ENCODE results near the gene CHPF.

CHPF gene

DNA sequence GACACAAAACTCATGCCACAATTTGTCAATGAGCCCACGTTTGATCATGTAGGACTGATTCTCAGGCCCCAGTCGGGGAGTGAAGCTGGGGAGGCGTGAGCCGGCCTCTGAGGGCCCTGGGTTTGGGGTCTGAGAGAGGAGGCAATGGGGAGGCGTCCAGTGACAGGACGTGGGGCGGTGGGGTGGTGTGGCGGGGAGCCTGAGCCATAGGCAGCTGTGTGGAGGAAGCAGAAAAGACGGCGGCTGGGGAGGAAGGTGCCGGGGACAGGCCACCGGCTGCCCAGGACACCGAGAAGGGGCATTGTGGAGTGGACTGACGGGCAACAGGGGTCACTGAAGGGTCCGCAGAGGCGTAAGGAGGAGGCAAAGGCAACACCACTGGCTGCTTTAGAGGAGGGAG, 7.2 kb downstream of the CHPF start:
- in situ Hi-C loops (cut with MboI; ENCODE audit: low sequenced_read_pairs): no loop called here

DNA sequence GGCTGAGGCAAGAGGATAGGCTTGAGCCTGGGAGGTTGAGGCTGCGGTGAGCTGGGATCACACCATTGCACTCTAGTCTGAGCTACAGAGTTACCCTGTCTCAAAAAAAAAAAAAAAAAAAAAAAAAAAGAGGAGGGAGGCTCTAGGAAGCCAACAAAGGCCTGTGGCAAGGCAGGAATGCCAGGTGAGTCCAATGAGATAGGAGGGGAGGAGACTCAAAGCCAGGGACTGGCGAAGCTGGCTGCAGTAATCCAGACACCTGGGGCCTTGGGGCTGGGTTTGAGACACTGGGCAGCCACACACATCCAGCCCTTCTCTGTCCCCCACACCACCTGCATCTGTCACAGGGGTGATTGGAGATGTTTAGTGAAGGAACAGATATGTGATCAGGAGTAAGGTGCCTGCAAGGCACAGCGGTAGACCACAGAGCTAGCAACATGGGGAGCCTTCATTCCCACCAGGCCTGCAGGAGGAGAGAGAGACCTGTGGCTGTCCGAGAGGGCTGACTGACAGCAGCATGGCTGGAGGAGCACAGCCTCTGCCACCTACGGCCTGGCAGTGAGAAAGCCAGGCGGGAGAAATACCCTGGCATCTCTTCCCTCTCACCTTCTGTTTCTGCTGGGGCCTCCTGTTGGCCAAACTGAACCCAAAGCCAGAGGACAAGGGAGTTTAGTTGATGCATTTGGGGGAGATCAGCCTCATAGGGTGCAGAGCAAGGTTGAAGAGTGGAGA, 9.5 kb downstream of the CHPF start:
- in situ Hi-C loops (cut with MboI; ENCODE audit: low sequenced_read_pairs): no loop called here

DNA sequence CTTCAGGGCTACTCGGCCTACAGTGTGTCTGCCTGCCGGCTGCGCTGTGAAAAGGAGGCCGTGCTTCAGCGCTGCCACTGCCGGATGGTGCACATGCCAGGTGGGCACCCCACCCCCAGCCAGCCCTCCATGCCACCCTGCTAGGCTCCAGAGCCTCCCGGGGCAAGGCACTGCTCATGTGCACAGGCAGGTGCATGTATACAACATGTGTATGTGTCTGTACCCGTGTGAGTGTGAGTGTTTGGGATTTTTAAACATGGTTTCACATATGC, 11.3 kb downstream of the CHPF start:
- in situ Hi-C loops (cut with MboI; ENCODE audit: low sequenced_read_pairs): no loop called here

DNA sequence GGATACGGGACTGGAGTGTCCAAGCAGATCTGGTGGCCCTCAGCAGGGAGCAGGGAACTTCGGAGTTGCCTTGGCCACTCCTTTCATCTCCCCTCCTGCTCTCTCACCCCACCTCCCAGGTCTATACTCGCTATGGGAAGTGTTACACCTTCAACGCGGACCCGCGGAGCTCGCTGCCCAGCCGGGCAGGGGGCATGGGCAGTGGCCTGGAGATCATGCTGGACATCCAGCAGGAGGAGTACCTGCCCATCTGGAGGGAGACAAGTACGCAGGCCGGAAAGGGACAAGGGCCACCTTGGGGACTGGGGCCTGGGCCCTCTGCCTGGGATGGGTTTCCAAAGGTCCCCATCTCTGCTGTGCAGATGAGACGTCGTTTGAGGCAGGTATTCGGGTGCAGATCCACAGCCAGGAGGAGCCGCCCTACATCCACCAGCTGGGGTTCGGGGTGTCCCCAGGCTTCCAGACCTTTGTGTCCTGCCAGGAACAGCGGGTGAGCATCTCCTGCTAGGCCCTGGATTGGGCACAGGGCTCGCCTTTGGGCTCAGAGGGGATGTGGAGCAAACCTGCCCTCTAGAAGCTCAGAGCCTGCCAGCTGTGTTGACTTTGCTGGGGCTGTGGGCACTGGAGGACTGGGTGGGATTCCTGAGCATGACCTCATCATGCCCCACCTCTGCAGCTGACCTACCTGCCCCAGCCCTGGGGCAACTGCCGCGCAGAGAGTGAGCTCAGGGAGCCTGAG, 11.8 kb downstream of the CHPF start:
- in situ Hi-C loops (cut with MboI; ENCODE audit: low sequenced_read_pairs): no loop called here

DNA sequence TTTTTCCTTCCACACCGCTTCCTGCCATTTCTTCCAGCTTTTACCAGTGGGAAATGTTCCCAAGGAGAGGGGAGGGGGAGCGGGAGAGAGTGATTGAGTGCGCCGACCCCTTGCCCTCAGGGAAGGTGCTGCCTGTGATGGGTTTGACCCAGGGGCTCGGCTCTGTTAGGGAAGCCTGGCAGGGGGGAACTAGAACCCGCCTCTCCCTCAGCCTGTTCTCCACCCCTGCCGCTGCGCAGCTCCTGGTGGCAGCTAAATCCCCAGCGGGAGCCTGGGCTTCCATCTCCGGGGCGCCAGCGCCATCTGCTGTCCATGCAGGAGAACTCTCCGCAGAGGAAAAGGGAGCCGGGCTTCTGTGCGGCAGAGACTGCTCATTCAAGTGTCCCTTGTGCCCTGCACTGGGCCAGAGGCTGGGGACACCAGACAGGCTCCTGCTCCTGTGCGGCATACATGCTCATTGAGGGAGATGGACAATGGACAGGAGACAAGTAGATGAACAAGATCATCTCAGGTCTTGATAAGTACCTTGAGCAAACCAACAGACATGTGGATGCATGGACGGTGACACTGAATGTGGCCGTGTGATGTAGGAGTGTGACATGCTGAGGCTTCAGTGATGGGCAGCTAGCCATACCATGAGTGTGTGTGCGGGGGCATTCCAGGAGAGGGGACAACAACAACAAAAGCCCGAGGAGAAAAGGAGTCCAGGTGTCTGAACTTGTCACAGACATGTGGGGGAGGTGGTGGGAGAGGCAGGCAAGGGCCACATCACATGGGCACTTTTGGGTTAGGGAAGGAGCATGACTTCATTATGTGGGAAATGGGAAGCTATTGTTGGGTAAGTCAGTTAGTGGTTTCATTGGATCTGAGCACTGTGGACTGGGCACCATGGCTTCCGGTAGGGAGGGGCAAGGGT, 13.3 kb downstream of the CHPF start:
- in situ Hi-C loops (cut with MboI; ENCODE audit: low sequenced_read_pairs): no loop called here

DNA sequence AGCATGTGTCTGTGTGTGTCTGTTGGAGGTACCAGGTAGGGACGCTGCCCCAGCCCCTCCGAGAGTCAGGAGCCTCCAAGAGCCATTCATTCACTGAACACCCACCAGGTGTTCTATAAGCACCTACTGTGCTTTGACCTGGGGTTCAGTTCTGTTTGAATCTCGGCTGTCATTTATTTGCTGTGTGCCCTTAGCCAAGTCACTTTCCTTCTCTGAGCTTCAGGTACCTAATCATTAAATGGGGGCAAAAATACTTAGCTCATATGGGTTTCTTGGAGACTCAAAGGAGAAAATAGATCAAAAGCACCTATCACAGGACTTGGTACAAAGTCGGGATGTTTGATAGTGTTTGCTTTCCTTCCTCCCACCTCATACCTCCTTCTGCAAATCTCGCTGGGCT, 16.1 kb downstream of the CHPF start:
- in situ Hi-C loops (cut with MboI; ENCODE audit: low sequenced_read_pairs): loop anchor here (10.0 kb wide), 1 partner anchor 123 kb away; no protein-coding TSS in a partner anchor

DNA sequence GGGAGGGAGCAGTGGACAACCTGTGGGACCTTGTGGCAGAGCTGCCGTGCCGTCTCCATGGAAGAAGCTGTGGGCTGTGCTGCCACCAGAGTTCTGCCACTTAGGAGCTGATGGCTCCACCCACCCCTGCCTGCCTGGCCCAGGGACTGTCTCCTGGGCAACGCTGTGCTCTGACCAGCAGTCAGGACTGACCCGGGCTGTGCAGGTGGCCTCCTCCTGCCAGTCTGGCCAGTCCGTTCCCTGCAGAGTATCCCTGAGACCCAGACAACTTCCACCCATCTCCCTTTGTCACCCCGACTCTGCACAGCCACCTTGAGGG, 16.6 kb downstream of the CHPF start:
- in situ Hi-C loops (cut with MboI; ENCODE audit: low sequenced_read_pairs): loop anchor here (10.0 kb wide), 1 partner anchor 122 kb away; no protein-coding TSS in a partner anchor

DNA sequence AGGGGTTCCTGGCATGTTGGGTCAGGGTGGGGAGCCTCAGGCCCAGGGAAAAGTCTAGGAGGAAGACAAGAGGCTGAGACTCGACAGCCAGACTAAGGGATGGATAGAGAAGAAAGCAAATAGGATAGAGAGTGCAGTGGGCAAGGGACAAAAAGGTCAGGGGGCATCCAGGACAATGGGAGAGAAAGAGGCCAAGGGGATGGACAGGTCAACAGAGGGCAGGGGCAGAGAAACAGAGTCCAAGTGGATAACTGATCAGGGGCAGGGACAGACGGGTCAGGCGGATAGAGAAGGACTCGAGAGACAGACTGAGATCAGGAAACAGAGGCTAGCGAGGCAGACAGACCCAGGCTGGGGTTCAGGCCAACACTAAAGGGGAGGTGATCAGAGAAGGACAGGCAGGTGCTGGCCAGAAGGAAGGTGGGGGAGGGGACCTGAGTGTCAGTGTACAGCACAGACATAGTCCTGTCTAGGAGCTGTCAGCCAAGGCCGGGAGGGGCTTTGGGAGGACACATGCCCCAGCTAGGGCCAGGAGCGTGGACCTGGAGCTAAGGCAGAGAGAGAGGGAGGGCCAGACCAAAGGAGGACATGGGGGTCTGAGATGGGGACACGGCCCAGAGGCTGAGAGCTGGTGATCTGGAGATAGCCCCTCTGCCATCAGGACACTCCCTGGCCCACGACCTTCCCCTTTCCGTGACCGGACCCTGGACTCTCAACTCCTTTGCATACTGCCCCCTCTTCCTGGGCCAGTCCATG, 17.1 kb downstream of the CHPF start:
- in situ Hi-C loops (cut with MboI; ENCODE audit: low sequenced_read_pairs): loop anchor here (10.0 kb wide), 1 partner anchor 122 kb away; no protein-coding TSS in a partner anchor

DNA sequence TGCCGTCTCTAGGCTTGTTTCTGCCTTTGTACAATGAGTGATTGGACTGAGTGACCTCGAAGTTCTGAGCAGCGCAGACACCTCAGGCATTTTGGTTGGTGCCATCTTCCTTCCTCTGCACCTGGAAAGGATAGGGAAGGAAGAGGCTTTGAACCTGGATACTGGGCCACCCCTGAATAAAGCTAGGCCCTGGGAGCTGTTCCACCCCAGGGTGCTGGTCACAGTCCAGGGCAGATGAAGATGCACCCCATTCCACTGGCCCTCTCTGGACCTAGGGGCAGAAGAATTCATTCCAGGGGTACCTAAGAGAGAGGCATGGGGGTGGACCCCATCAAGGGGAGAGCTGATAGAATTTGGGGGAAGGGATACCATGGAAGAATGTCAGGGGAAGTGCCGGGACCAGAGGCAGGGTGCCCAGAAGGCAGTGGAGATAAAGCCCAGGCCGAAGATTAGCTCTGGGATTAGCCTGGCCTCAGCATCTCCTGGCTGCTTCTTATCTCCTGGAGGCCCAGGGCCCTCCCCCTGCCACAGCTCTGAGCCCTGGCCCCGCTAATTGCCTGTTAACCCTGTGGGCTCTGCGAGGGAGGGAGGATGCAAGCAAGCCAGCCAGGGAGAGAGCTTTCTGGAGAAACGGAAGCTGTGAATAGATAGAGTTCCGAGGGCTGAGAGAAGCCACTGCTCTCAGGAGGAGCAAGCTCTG, 17.9 kb downstream of the CHPF start:
- in situ Hi-C loops (cut with MboI; ENCODE audit: low sequenced_read_pairs): loop anchor here (10.0 kb wide), 1 partner anchor 121 kb away; no protein-coding TSS in a partner anchor

DNA sequence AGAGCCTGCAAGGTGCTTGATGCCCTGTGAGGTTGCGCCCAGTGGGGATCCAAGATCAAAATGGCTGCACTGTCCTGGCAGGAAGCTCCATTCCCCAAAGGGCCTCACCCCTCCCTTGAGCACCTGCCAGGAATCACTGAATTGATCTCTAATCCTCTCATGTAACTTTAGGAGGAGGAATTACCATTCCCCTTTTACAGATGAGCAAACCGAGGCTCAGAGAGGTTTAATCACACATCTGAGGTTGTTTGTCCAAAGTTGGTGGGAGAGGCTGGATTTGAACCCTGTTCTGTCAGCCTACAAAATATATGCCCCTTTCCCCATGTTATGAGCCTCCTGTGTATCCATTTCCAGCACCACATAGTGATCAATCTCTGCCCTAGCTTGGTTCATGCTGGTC, 18.8 kb downstream of the CHPF start:
- in situ Hi-C loops (cut with MboI; ENCODE audit: low sequenced_read_pairs): loop anchor here (10.0 kb wide), 1 partner anchor 120 kb away; no protein-coding TSS in a partner anchor

DNA sequence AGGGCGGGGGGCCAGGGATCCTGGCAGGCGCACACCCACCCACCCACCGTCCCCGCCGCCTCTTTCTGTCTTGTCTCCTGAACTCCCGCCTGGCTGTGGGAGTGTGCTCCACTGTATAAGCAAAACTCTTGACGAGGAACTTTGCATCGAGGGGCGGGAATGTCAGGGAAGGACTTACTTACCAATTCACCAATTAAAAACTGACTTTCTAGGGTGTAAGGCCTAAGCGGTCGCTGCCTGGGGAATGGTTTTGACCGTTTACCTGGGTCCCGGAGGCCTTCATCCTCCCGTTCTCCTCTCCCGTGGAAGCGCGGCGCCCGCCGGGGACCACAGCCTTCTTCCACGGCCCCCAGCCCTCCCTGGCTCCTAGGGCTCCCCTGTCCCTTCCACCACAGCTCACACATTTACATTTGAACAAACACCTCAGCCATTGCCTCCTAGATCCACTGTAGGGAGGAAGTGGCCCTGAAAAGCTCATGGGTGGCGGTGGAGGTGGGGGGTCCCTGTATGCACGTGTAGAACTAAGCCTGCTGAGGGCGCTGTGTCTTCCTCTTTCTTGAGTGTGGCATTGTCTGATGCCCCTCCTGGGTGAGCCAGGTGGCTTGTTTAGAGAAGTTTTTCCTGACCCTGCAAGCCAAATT, 20.5 kb downstream of the CHPF start:
- in situ Hi-C loops (cut with MboI; ENCODE audit: low sequenced_read_pairs): loop anchor here (10.0 kb wide), 1 partner anchor 118 kb away; no protein-coding TSS in a partner anchor

DNA sequence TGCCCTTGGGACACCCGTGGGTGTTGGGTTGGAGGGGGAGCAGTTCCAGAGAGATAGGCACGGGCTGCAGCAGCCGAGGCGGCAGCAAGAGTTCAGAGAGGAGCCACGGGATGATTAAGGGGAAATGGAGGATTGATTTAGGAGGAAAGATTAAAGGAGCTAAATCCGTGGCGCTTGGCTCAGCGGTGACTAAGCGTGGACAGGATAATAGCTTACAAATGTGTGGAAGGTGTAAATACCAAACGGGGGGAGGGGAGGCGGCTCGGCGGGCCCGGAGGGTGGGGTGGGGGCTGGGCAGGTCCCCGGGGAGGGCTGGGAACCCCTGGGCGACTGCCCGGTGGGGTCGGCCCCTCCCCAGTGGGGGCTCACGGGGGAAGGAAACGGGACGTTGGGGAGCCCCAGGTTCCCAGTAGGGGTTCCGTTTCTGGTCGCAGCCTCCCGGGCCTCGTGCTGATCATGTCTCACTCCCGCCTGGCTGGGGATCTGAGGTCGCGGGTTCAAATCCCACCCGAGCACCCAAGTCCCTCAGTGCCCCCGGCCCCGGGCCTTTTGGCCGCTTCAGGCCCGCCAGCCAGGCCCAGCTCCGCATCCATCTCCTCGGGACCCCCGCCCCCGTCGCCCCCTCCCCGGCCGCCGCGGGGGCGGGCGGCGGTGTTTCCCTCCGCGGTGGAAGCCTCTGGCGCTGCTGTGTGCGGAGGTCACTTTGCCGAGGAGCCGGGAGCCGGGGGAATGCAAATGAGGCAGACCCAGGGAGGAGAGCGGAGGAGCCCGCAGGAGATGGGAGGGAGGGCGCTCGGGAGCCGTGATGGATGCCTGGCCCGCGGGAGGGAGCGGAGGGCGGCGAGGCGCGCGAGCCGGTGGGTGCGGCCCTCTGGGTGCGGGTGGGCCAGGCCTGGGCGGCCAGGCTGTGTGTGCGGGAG, 21.2 kb downstream of the CHPF start:
- in situ Hi-C loops (cut with MboI; ENCODE audit: low sequenced_read_pairs): loop anchor here (10.0 kb wide), 1 partner anchor 118 kb away; no protein-coding TSS in a partner anchor

DNA sequence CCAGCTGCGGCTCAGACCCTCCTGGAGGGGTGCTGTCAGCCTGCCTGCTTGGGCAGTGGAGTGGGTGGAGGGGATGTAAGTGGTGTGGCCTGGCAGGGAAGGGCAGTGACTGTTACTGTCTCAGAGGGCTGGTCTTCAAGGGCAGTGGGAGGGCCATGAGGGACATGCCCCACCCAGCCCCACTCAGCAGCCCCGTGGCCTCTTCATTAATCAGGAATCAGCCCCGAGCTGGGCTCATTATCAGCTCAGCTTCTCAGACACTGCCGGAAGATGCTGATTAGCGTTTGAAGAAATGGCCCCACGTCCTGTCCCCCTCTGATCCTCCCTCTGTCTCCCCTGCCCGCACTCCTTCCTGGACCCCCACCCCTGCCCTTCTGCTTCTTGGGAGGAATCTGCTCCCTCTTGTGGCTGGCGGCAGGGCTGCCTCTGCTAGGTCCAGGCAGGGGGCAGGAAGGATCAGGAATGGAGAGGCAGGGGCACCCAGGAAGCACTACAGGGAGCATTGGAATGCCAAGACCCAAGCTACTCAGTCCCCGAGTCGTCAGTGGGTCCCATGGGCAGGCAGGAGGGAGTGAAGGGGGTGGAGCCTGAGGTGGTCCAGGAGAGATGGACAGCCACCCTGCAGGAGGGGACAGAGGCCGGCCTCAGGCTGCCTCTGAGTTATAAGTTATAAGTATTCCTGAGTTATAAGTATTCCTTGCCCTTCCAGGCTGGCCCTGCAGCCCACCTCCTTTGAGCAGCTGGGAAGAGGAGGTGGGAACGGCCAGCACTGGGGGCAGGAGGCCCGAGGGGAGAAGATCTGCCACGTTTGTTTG, 22.3 kb downstream of the CHPF start:
- in situ Hi-C loops (cut with MboI; ENCODE audit: low sequenced_read_pairs): loop anchor here (10.0 kb wide), 1 partner anchor 116 kb away; no protein-coding TSS in a partner anchor

DNA sequence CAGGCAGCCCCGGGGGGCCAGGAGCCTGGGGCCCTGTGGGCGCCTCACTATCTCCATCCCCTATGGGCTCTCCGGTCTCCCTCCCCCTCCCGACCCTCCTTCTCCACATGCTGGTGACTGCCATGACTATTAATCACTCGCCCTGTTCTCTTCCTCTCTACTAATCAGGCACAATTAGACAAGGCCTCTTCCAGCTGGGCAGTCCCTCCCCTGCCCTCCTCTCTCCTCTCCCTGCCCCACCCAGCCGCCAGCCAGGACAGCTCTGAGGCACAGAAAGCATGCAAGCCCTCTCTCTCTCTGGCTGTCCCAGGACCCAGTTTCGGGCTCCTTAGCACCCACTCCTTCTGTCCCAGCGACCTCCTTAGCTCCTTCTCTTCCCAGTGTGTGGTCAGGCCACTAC, 23.5 kb downstream of the CHPF start:
- in situ Hi-C loops (cut with MboI; ENCODE audit: low sequenced_read_pairs): loop anchor here (10.0 kb wide), 1 partner anchor 115 kb away; no protein-coding TSS in a partner anchor

DNA sequence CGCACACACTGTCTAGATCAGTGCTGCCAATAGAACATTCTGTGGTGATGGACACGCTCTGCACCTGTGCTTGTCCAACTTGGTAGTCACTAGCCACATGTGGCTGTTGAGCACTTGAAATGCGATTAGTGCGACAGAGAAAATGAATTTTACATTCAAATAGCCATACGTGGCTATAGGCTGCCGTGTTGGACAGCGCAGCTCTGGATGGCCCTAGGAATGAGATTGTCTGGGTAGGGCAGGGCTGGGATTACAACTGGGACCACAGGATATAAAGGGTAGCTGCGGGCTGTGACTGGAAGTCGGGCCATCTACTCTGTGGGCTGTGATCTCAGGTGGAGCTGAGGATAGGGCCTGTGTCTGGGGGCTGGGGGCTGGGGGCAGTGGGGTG, 24.1 kb downstream of the CHPF start:
- in situ Hi-C loops (cut with MboI; ENCODE audit: low sequenced_read_pairs): no loop called here

DNA sequence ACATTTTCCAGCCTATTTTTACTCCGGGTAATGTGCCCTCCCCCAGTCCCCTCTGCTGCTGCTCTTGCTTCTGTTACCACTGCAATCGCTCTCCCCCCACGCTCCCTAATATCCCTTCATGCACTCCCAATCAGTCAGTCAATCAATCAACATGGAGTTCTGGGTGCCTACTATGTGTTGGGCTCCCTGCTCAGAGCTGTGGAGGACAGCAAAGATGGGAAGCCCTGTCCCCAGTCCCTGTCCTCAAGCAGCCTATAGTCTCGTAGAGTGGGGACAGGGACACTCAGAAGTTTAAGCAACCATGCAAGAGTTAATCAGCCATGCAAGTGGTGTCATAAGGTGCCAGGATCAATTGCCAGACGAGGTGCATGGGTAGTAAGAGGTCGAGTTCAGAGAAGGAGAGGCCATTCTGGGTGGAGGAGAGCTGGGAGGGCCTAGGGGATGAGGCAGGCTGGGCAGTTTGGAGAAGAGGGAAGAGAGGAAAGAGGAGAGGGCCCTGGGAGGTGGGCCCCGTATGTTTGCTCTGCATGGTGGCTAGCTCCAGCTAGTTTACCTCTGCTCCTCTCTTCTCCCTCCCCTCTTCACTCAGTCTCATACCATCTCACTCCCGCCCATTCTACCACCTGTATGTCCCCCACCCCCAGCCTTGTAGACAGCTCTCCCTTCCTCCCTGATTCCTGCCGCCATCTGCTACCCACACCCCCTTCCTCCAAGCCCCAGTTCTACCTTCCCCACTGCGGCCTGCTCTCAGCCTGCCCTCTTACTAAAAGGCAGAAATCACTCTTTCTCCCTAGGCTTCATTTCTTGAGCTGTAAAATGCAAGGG, 25.4 kb downstream of the CHPF start:
- in situ Hi-C loops (cut with MboI; ENCODE audit: low sequenced_read_pairs): no loop called here

DNA sequence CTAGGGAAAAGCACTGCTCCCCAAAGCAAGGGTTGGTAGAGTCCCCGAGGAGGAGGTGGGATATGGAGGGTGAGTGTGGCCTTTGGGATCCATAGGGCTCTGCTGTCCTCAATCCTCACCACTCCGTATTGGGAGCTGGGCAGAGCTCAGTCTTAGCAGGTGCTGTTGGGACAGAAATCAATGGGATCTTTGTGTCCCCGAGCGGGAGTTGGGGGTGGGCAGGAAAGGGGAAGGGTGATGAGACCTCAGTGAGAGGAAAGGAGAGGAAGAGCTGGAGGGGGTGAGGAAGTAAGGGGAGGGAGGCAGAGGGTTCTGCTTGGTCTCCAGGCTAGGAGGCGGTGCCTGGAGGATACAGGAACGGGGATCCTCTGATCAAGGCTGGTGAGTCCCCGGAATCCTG, 26.7 kb downstream of the CHPF start:
- in situ Hi-C loops (cut with MboI; ENCODE audit: low sequenced_read_pairs): no loop called here

All from HL-60/S4 treated with phorbol 12-myristate 13-acetate at 8.2 ng/mL for 4 days and 3 days (cell line).